IMR-90 (cell line): ENCODE data around the gene HDAC3. TPM values are rescaled to one million over a fixed set of nuclear protein-coding genes. Genes with fewer than 3 reads are reported as not detected.

Source experiments
- ATAC-seq: fragments of 200-7000 bp; cut with Tn5 transposase; 2 replicates; pipeline ENCODE4 v1.9.1; 2020; ENCODE audit warnings: low read depth, mild to moderate bottlenecking, moderate library complexity
- BruUV-seq: library from RNA; stranded (reverse); fragments of 400-500 nt; replicated peaks from 2 replicates; lab custom pipeline; 2021; lab: Mats Ljungman, UMichigan
- CTCF ChIA-PET: fragments of 300-600 bp; formaldehyde crosslinking; extraction: SDS; loops from one replicate; lab custom pipeline; 2021; ENCODE audit warnings: antibody characterized with exemption; lab: Yijun Ruan, JAX
- POLR2A ChIA-PET: fragments of 300-600 bp; sonication (Branson Sonifier 250); formaldehyde crosslinking; loops from one replicate; lab custom pipeline; 2022; ENCODE audit warnings: antibody characterized with exemption; ENCODE audit not compliant: unreplicated experiment; lab: Charles Lee
- DNase-seq: peaks from one replicate; pipeline ENCODE4 v3.0.0; 2013
- H2AFZ ChIP-seq: replicated peaks from 2 replicates; pipeline ENCODE3; 2013; ENCODE audit warnings: low read length, mild to moderate bottlenecking; ENCODE audit not compliant: poor library complexity
- H2AK5ac ChIP-seq: 2 replicates; pipeline ENCODE4 v1.6.1; 2013; ENCODE audit warnings: low read depth, low read length, inconsistent platforms
- H2AK9ac ChIP-seq: replicated peaks from 2 replicates; pipeline ENCODE3; 2013; ENCODE audit warnings: mild to moderate bottlenecking, low read depth, low read length, moderate library complexity; ENCODE audit not compliant: poor library complexity
- H2BK120ac ChIP-seq: 2 replicates; pipeline ENCODE4 v1.6.1; 2013; ENCODE audit warnings: low read depth, low read length, inconsistent platforms
- H2BK15ac ChIP-seq: 3 replicates; pipeline ENCODE4 v1.6.1; 2013; ENCODE audit warnings: low read depth, low read length, inconsistent platforms
- H2BK20ac ChIP-seq: 2 replicates; pipeline ENCODE4 v1.6.1; 2013; ENCODE audit warnings: low read depth, mild to moderate bottlenecking, inconsistent platforms, low read length, moderate library complexity
- H2BK5ac ChIP-seq: 2 replicates; pipeline ENCODE4 v1.6.1; 2013; ENCODE audit warnings: mild to moderate bottlenecking, low read depth, low read length, inconsistent platforms; ENCODE audit not compliant: poor library complexity, severe bottlenecking
- H3K14ac ChIP-seq: replicated peaks from 2 replicates; pipeline ENCODE4 v1.6.1; 2013; ENCODE audit warnings: low read depth, low read length, inconsistent platforms
- H3K18ac ChIP-seq: 2 replicates; pipeline ENCODE4 v1.6.1; 2013; ENCODE audit warnings: low read depth, low read length, control low read depth
- H3K23ac ChIP-seq: 2 replicates; pipeline ENCODE4 v1.6.1; 2013; ENCODE audit warnings: low read depth, low read length, inconsistent platforms
- H3K27ac ChIP-seq: 2 replicates; pipeline ENCODE4 v1.5.1; 2013; ENCODE audit warnings: mild to moderate bottlenecking, control low read depth, low read length; ENCODE audit not compliant: insufficient read depth
- H3K27me3 ChIP-seq: 2 replicates; pipeline ENCODE4 v1.6.1; 2013; ENCODE audit warnings: low read length; ENCODE audit not compliant: control insufficient read depth, insufficient read depth
- H3K36me3 ChIP-seq: 2 replicates; pipeline ENCODE4 v1.6.1; 2013; ENCODE audit warnings: low read length, mixed read lengths; ENCODE audit not compliant: control insufficient read depth, insufficient read depth
- H3K4ac ChIP-seq: 2 replicates; pipeline ENCODE4 v1.6.1; 2013; ENCODE audit warnings: low read depth, low read length, inconsistent platforms
- H3K4me1 ChIP-seq: 2 replicates; pipeline ENCODE4 v1.6.1; 2013; ENCODE audit warnings: low read length, mixed read lengths; ENCODE audit not compliant: control insufficient read depth, insufficient read depth
- H3K4me2 ChIP-seq: 2 replicates; pipeline ENCODE4 v1.6.1; 2013; ENCODE audit warnings: low read depth, mild to moderate bottlenecking, control low read depth, low read length, moderate library complexity
- H3K4me3 ChIP-seq: 2 replicates; pipeline ENCODE4 v1.5.1; 2013; ENCODE audit warnings: low read depth, mild to moderate bottlenecking, control low read depth, low read length, moderate library complexity; ENCODE audit not compliant: insufficient read depth
- H3K56ac ChIP-seq: 2 replicates; pipeline ENCODE4 v1.6.1; 2013; ENCODE audit warnings: low read length, inconsistent platforms; ENCODE audit not compliant: insufficient read depth; ENCODE audit errors: extremely low read depth
- H3K79me1 ChIP-seq, 2 experiments: 2 replicates each; pipeline ENCODE4 v1.6.1; 2013; ENCODE audit warnings: low read length in 2 of 2, inconsistent platforms in 1 of 2, low read depth in 1 of 2
- H3K9ac ChIP-seq: 2 replicates; pipeline ENCODE4 v1.6.1; 2013; ENCODE audit warnings: low read depth, low read length, control low read depth
- H3K9me1 ChIP-seq: 2 replicates; pipeline ENCODE4 v1.6.1; 2013; ENCODE audit warnings: low read length, inconsistent platforms; ENCODE audit not compliant: insufficient read depth
- H3K9me3 ChIP-seq: 2 replicates; pipeline ENCODE4 v1.6.1; 2013; ENCODE audit warnings: low read length; ENCODE audit not compliant: control insufficient read depth, insufficient read depth
- H4K20me1 ChIP-seq: 2 replicates; pipeline ENCODE4 v1.6.1; 2013; ENCODE audit warnings: low read length, inconsistent platforms; ENCODE audit not compliant: insufficient read depth
- H4K5ac ChIP-seq: 2 replicates; pipeline ENCODE4 v1.6.1; 2013; ENCODE audit warnings: mild to moderate bottlenecking, low read depth, low read length, control low read depth
- H4K8ac ChIP-seq, 2 experiments: 2 replicates each; pipeline ENCODE4 v1.6.1; 2013; ENCODE audit warnings: low read depth in 2 of 2, low read length in 2 of 2, control low read depth in 1 of 2, inconsistent platforms in 1 of 2
- H4K91ac ChIP-seq: 2 replicates; pipeline ENCODE4 v1.6.1; 2013; ENCODE audit warnings: low read depth, low read length, inconsistent platforms; ENCODE audit not compliant: insufficient read depth
- CEBPB ChIP-seq: IDR thresholded peaks from 2 replicates; pipeline ENCODE4 v1.6.1; 2012; ENCODE audit warnings: low read depth, low read length, improper control_type of control experiment
- ELK1 ChIP-seq: fragments of 150-350 bp; IDR thresholded peaks from 2 replicates; pipeline ENCODE4 v1.6.1; 2016; ENCODE audit warnings: low read depth, mild to moderate bottlenecking, low read length, moderate library complexity, borderline replicate concordance
- MAFK ChIP-seq: IDR thresholded peaks from 2 replicates; pipeline ENCODE4 v1.6.1; 2012; ENCODE audit warnings: low read depth, low read length, improper control_type of control experiment
- WGBS, 2 experiments: methylation state at CpG; one replicate each; pipeline versions ENCODE4 v1.1.5 to v1.1.7; 2013; ENCODE audit warnings: missing lambda C conversion rate in 2 of 2; ENCODE audit not compliant: insufficient read length in 1 of 2; ENCODE audit errors: extremely low coverage in 2 of 2; 5-methylcytosine and 5-hydroxymethylcytosine counted together
- dilution Hi-C: fragments of 300-500 bp; cut with HindIII; formaldehyde crosslinking; loops from one replicate; pipeline ENCODE4 v1.14.3; 2018; ENCODE audit warnings: low sequenced_read_pairs; ENCODE audit not compliant: unreplicated experiment
- in situ Hi-C: fragments of 300-500 bp; cut with MboI; formaldehyde crosslinking; loops from 3 replicates; pipeline ENCODE4 v1.14.3; 2019; ENCODE audit warnings: low sequenced_read_pairs, inconsistent platforms, mixed read lengths
- intact Hi-C: fragments of 100-400 bp; cut with micrococcal nuclease; formaldehyde crosslinking; loops from 2 replicates; pipeline ENCODE4 v1.10.0; 2022
- polyA plus RNA-seq, 3 experiments: library from polyadenylated mRNA; depleted of rRNA; stranded (reverse); fragments of >200 nt; gene quantifications; 2 replicates each; pipeline ENCODE4 v1.2.3, GENCODE V29; 2012; ENCODE audit warnings: low replicate concordance in 1 of 3
- total RNA-seq: library from RNA; depleted of rRNA; stranded (reverse); fragments of >200 nt; gene quantifications from 2 replicates; pipeline ENCODE4 v1.2.3, GENCODE V29; 2012

The HDAC3 gene
- total and polyA plus RNA-seq, 2 of the 4 experiments (the other 2 are of a cell fraction) = 84.2 to 89.7 TPM

DNA sequence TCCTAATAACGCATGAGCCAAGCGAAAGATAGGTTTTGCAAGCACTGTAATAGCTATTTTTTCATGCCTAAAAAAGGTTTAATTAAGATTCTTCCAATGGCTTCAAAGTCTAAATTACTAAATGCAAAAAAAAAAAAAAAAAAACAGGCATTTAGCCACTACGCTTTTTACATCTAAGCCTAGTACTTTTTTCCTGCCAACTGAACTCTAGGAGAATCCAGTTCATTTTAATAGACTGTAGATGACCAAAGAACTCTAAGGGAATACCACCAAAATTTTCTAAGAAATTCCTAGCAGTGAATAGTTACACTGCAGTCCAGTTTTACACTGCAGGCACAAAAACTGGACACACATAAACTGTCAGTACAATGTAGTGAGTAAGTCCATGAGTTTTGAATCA, 27.6 kb downstream of the HDAC3 start:
- Histone ChIP-seq H4K8ac (no peak overlapping the region), H3K4me3 (no peak overlapping the region), H3K18ac (no peak overlapping the region), H2BK120ac (no peak overlapping the region), H4K5ac (no peak overlapping the region), H3K4ac (no peak overlapping the region), H2AFZ (no peak overlapping the region), H3K9me3 (no peaks in the 10 kb centered on the region), H2AK9ac (no peak overlapping the region), H3K27me3 (no peaks in the 10 kb centered on the region), H3K27ac (no peak overlapping the region), H3K4me1 (no peaks in the 10 kb centered on the region), H3K4me2 (no peak overlapping the region), H3K9me1 (peaks cover under 1% of the 10 kb centered on the region; the same call in 1 of the 2 replicates), H2BK5ac (no peak overlapping the region), H2AK5ac (no peak overlapping the region), H2BK15ac (no peak overlapping the region), H3K79me1 (peaks cover 6 to 36% of the 10 kb centered on the region in 2 experiments), H3K36me3 (no peaks in the 10 kb centered on the region), H3K23ac (no peak overlapping the region), H3K9ac (no peak overlapping the region), H4K20me1 (no peaks in the 10 kb centered on the region), H4K91ac (no peak overlapping the region), H3K14ac (no peak overlapping the region), H2BK20ac (no peak overlapping the region), H3K56ac (no peak overlapping the region)
- ChIA-PET POLR2A (no interaction called here), CTCF (interaction anchor here (0.7 to 1.2 kb wide), 2 partner anchors 8 to 41 kb away, joined by 3 to 5 read pairs; no protein-coding TSS in a partner anchor)
- in situ Hi-C loops (no loop called here), dilution Hi-C loops (no loop called here), intact Hi-C loops (no loop called here)
- no peak for DNase-seq
- TF ChIP-seq CEBPB (no peak), MAFK (no peak), ELK1 (no peak)
- no TSS peak for BruUV-seq
- no peak for ATAC-seq
- WGBS, 2 experiments = no CpG with 5 or more reads among the region's 3 CpGs
